HG03432 (cell line): ENCODE measurements around the gene PTTG1IP.

Experiments
- ATAC-seq: cut with Tn5 transposase; IDR thresholded peaks from one replicate; pipeline ENCODE4 v1.9.1; 2021; ENCODE audit warnings: mild to moderate bottlenecking, moderate library complexity; ENCODE audit not compliant: unreplicated experiment

PTTG1IP gene

DNA sequence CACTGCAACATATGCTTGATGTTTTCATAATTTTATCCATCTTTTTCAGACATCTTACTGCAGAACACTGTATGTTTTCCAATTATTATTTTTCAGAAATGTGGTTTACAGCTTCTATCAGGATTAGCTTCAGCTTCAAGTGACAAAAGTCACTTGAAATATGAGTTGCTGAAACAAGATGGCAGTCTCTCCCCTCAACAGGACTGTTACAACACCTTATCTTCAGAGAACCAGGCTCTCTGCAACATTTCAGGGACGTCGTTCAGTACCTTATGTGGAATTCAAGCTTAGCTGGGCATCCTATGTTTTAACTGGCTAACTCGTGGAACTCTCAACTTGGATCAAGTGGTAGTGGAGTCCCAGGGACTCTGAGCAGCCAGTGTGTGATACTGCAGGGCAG, 69.8 kb downstream of the PTTG1IP start:
- ATAC-seq: no peak

- ATAC-seq: peak; percentile 21
These were observed 70.9 kb downstream of the PTTG1IP start for GRCh38 chr21:44802396-44803153.

- ATAC-seq: peak; percentile 85
These were observed 71.8 kb downstream of the PTTG1IP start, which contains the start of gene UBE2G2 for GRCh38 chr21:44801468-44802395. TSS of gene UBE2G2 (minus strand) at chr21:44801820. CDS start at chr21:44801748, 72 bp downstream.

DNA sequence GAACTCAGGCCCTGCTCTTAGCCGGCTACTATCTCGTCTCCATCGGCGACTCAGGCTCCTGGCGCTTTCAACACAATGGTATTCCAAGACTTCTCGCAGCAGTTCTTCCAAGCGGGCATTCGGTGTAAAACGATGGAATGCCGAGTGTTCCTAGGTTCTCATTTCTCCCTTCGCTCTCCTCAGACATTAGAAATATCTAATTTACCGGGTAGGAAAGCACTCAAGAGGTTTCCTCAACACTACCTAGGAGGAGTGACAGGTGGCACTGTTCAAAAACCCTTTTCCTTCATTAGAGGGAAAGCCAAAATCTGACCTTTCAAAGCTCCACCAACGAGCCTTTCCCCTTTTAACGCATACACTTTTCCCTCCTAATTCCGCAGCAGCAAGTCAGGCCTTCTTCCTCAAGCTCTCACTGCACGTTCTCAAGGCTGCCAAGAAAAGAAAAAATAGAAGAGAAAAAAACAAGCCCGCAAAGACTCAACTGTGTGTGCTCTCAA, 72.5 kb downstream of the PTTG1IP start:
- ATAC-seq: peak; percentile 37

- no peak for ATAC-seq
These were observed 73.4 kb downstream of the PTTG1IP start for GRCh38 chr21:44800103-44800502.

DNA sequence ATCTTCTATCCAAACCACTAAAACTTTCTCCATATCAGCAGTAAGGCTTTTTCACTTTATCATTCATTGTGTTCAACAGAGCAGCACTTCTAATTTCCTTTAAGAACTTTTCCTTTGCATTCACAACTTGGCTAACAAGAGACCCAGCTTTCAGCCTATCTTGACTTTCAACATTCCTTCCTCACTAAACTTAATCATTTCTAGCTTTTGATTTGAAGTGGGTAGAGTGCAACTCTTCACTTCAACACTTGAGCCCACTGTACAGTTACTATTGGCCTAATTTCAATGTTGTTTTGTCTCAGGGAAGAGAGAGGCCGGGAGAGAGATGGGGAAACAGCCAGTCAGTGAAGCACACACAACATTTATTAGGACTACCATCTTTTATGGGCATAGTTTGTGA, 73.8 kb downstream of the PTTG1IP start:
- ATAC-seq: no peak
